Subcutaneous preadipocyte (primary cell): ENCODE results near the gene KRTAP21-1. TPM values are rescaled to one million over a fixed set of nuclear protein-coding genes. Genes with fewer than 3 reads are reported as not detected.

Experiments used
- small RNA-seq: library from RNA; depleted of rRNA; stranded (forward); fragments of <200 nt; gene quantifications from one replicate; pipeline ENCODE3, GENCODE V24; 2012
- total RNA-seq: library from RNA; depleted of rRNA; stranded (reverse); fragments of >200 nt; gene quantifications from 2 replicates; pipeline ENCODE4 v1.2.3, GENCODE V29; 2012

The KRTAP21-1 gene
- total RNA-seq, result not detected in 2 replicates

DNA sequence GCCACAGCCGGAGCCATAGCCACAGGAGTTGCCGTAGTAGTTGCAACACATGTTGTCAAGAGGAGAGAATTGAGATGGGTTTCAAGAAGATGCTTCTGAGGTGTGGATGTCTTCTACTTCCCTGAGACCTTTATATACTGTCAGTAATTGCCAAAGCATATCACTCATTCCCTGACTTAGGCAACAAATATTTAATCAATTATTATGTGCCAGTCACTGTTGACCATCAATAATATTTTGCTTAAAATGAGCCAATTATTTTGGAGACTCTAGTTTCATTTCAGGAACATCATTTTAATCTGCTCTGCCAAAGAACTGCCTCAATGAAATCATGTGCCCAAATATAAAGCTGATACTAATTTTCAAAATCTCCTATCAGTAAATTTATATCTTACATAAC is at the start of gene KRTAP21-1:
TSS of gene KRTAP21-1 (minus strand) at position 101 of the 400 bp plus-strand sequence. CDS start at position 51, 50 bp downstream.

DNA sequence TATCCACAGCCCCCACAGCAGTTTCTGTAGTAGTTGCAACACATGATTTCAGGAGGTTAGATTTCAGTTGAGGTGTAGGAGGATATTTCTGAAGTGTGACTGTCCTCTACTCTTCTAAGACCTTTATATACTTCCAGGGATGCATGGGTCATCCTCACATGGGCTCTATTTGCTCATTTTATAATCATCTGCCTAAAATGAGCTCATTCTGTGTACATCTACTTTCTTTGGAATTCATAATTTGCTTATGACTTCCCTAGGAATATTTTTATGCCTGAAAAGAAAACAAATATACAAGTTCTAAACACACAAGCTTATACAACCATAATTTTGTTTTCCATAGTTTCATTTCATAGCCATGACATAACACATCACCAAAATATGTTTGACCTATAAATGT is 8.1 kb downstream of the KRTAP21-1 start, which contains the start of gene KRTAP21-2:
TSS of gene KRTAP21-2 (minus strand) at position 101 of the 400 bp plus-strand sequence. CDS start at position 44, 57 bp downstream.

DNA sequence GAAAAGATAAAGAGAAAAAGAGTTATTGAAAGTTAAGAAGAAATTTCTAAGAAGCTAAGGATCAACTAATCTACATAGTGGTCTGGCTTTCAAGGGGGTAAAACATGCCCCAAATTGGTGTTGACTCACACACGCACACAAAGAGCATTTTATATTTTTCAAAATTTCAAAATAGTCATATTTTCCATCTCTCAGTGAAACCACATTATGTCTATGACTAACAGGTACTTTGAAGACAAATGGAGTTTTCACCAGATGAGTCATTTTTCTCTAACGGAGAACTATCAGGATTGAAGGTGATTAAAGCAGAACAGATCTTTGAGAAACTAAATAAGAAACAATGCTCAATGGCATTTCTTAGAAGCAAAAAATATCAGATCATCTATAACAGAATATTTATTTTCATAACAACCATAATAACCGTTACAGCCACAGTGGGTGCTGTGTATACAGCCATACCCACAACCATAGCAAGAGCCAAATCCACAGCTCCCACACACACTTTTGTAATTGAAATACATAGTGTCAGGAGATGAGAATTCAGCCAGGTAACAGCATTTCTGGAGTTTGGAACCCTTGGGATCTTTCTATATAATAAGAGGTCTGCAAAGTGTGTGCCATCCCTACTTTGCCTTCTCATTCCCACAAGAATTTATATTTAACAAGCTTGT is 36.9 kb downstream of the KRTAP21-1 start, which contains the start of gene KRTAP21-3:
TSS of gene KRTAP21-3 (minus strand) at position 539 of the 671 bp plus-strand sequence. CDS start at position 521, 18 bp downstream.

Small RNAs within 50 kb of the gene (small RNA-seq; reads per million reads assigned to genes)
- gene AP000244.1 (not detected), gene KRTAP21-3 (not detected), gene KRTAP8-2P (not detected)

Other genes starting within 250 kb of the KRTAP21-1 start
- not detected in 2 replicates for gene KRTAP19-6, start 213.6 kb downstream of the KRTAP21-1 start, total RNA-seq
- gene KRTAP19-7, start 194.1 kb downstream of the KRTAP21-1 start, total RNA-seq, result not detected in 2 replicates
- not detected in 2 replicates for gene KRTAP22-2, start 165.0 kb downstream of the KRTAP21-1 start, total RNA-seq
- not detected in 2 replicates for gene KRTAP6-3, start 163.0 kb downstream of the KRTAP21-1 start, total RNA-seq
- not detected in 2 replicates for gene KRTAP6-2, start 156.5 kb downstream of the KRTAP21-1 start, total RNA-seq
- gene KRTAP22-1, start 154.3 kb downstream of the KRTAP21-1 start, total RNA-seq, result not detected in 2 replicates
- not detected in 2 replicates for gene KRTAP6-1, start 141.5 kb downstream of the KRTAP21-1 start, total RNA-seq
- gene KRTAP20-1, start 139.0 kb downstream of the KRTAP21-1 start, total RNA-seq, result not detected in 2 replicates
- not detected in 2 replicates for gene KRTAP20-4, start 134.8 kb downstream of the KRTAP21-1 start, total RNA-seq
- not detected in 2 replicates for gene KRTAP20-2, start 120.2 kb downstream of the KRTAP21-1 start, total RNA-seq
- gene KRTAP20-3, start 112.6 kb downstream of the KRTAP21-1 start, total RNA-seq, result not detected in 2 replicates
- gene KRTAP21-3, start 36.7 kb downstream of the KRTAP21-1 start, total RNA-seq, result not detected in 2 replicates
- not detected in 2 replicates for gene KRTAP21-2, start 8.2 kb downstream of the KRTAP21-1 start, total RNA-seq
- gene KRTAP8-1, start 57.8 kb upstream of the KRTAP21-1 start, total RNA-seq, result not detected in 2 replicates
- gene KRTAP7-1, start 74.3 kb upstream of the KRTAP21-1 start, total RNA-seq, result not detected in 2 replicates
- 0.73 TPM in 1 of 2 replicates, not detected in the other for gene KRTAP11-1, start 126.2 kb upstream of the KRTAP21-1 start, total RNA-seq